ENCODE measurements around the gene ZNF117. TPM values are rescaled to one million over a fixed set of nuclear protein-coding genes. Genes with fewer than 3 reads are reported as not detected.

ZNF117 gene
- total and polyA plus RNA-seq, 9 of the 15 experiments (the other 6 are each of a cell fraction or from before 2014, with no cell fraction given), result 2.5 to 18.9 (median 14.1) TPM

DNA sequence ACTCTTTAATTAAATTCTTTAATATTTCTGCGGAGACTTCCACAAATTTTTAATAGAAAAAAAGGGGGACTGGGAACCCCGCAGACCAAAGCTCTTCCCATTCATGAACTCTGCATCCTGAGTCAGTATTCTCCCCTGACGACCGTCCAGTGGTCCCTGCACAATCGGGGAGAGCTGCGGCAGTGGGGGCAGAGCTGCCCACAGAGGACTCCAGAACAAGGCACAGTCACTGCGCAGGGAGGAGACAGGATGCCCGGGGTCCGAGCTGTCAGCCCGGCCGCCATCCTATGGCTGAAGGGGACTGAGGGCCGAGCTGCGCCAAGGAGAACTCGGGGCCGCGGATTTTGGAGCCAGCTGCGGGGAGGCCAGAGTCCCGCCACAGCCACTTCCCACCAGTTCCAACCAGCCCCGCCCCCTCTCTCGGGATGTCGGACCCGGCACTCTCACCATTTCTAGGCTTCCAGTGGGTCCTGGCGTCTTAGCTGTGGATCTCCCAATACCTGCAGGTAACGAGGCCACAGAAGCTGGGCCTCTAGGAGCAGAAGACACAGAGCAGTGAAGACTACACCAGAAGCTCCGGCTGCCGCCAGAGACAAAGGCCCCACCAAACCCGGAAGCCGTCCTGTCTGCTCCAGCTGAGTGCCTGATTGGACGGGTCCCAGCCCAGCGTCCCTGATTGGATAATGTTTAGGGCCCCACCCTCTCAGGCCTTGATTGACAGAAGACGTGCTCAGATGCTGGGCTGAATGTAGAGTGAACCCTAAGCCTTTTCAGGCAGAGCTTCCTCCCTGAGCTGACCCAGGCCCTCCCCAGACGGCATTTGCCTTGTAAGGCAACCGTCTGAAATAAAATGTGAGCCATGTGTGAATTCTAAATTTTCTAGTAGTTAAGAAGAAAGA, 15.5 kb upstream of the ZNF117 start, which contains the start of gene ERV3-1 (continued):
- no peak for TF ChIP-seq TGIF2 (CRISPR knock-in tag; IDR thresholded peaks at IDR 0.05)
- peak; percentile 93 for TF ChIP-seq ELF2 (CRISPR knock-in tag; IDR thresholded peaks at IDR 0.05)
- no peak for TF ChIP-seq XRCC5 (IDR thresholded peaks at IDR 0.05; ENCODE audit: low read depth, low read length)
- no peak for TF ChIP-seq ZNF785 (CRISPR knock-in tag; IDR thresholded peaks at IDR 0.05)
- TF ChIP-seq ZNF444 (CRISPR knock-in tag; IDR thresholded peaks at IDR 0.05), result no peak
- no peak for TF ChIP-seq RCOR1 (IDR thresholded peaks at IDR 0.05; ENCODE audit: borderline replicate concordance in 1 of 2, low read depth in 2 of 2, low read length in 2 of 2)
- TF ChIP-seq NELFE (IDR thresholded peaks at IDR 0.05; ENCODE audit: insufficient read depth, insufficient read length), result no peak
- TF ChIP-seq, protein P1, sequence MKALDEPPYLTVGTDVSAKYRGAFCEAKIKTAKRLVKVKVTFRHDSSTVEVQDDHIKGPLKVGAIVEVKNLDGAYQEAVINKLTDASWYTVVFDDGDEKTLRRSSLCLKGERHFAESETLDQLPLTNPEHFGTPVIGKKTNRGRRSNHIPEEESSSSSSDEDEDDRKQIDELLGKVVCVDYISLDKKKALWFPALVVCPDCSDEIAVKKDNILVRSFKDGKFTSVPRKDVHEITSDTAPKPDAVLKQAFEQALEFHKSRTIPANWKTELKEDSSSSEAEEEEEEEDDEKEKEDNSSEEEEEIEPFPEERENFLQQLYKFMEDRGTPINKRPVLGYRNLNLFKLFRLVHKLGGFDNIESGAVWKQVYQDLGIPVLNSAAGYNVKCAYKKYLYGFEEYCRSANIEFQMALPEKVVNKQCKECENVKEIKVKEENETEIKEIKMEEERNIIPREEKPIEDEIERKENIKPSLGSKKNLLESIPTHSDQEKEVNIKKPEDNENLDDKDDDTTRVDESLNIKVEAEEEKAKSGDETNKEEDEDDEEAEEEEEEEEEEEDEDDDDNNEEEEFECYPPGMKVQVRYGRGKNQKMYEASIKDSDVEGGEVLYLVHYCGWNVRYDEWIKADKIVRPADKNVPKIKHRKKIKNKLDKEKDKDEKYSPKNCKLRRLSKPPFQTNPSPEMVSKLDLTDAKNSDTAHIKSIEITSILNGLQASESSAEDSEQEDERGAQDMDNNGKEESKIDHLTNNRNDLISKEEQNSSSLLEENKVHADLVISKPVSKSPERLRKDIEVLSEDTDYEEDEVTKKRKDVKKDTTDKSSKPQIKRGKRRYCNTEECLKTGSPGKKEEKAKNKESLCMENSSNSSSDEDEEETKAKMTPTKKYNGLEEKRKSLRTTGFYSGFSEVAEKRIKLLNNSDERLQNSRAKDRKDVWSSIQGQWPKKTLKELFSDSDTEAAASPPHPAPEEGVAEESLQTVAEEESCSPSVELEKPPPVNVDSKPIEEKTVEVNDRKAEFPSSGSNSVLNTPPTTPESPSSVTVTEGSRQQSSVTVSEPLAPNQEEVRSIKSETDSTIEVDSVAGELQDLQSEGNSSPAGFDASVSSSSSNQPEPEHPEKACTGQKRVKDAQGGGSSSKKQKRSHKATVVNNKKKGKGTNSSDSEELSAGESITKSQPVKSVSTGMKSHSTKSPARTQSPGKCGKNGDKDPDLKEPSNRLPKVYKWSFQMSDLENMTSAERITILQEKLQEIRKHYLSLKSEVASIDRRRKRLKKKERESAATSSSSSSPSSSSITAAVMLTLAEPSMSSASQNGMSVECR (CRISPR knock-in tag; IDR thresholded peaks at IDR 0.05), result peak; percentile 19; the same call in 1 of the 2 replicates
- peak; percentile 94 for TF ChIP-seq FOS (IDR thresholded peaks at IDR 0.05; ENCODE audit: extremely low read depth, insufficient read length)
- TF ChIP-seq, protein P2, sequence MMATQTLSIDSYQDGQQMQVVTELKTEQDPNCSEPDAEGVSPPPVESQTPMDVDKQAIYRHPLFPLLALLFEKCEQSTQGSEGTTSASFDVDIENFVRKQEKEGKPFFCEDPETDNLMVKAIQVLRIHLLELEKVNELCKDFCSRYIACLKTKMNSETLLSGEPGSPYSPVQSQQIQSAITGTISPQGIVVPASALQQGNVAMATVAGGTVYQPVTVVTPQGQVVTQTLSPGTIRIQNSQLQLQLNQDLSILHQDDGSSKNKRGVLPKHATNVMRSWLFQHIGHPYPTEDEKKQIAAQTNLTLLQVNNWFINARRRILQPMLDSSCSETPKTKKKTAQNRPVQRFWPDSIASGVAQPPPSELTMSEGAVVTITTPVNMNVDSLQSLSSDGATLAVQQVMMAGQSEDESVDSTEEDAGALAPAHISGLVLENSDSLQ (IDR thresholded peaks at IDR 0.05), result peak; percentile 99
- TF ChIP-seq ZEB2 (IDR thresholded peaks at IDR 0.05), result no peak
- TF ChIP-seq NFXL1 (CRISPR knock-in tag; IDR thresholded peaks at IDR 0.05), result no peak
- no peak for TF ChIP-seq BCL6 (CRISPR knock-in tag; IDR thresholded peaks at IDR 0.05)
- TF ChIP-seq, protein P3, sequence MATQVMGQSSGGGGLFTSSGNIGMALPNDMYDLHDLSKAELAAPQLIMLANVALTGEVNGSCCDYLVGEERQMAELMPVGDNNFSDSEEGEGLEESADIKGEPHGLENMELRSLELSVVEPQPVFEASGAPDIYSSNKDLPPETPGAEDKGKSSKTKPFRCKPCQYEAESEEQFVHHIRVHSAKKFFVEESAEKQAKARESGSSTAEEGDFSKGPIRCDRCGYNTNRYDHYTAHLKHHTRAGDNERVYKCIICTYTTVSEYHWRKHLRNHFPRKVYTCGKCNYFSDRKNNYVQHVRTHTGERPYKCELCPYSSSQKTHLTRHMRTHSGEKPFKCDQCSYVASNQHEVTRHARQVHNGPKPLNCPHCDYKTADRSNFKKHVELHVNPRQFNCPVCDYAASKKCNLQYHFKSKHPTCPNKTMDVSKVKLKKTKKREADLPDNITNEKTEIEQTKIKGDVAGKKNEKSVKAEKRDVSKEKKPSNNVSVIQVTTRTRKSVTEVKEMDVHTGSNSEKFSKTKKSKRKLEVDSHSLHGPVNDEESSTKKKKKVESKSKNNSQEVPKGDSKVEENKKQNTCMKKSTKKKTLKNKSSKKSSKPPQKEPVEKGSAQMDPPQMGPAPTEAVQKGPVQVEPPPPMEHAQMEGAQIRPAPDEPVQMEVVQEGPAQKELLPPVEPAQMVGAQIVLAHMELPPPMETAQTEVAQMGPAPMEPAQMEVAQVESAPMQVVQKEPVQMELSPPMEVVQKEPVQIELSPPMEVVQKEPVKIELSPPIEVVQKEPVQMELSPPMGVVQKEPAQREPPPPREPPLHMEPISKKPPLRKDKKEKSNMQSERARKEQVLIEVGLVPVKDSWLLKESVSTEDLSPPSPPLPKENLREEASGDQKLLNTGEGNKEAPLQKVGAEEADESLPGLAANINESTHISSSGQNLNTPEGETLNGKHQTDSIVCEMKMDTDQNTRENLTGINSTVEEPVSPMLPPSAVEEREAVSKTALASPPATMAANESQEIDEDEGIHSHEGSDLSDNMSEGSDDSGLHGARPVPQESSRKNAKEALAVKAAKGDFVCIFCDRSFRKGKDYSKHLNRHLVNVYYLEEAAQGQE (IDR thresholded peaks at IDR 0.05; ENCODE audit: borderline replicate concordance), result peak; percentile 86
- TF ChIP-seq, protein P3 (CRISPR knock-in tag; IDR thresholded peaks at IDR 0.05; ENCODE audit: low read depth), result peak; percentile 82

Data from K562 (cell line).